ENCODE measurements around the gene KIF3C.
"Not testable (repeated sequence)": the region's sequence is repeated elsewhere in the genome, so short reads cannot be mapped to it uniquely, and the experiment has no call there.

The KIF3C gene

GRCh38 chr2:26000561-26001082, 18.3 kb upstream of the KIF3C start:
- no peak for DNase-seq (ENCODE audit: insufficient read length, low spot score)
- FAIRE-seq = no peak

GRCh38 chr2:25999406-25999805, 17.1 kb upstream of the KIF3C start:
- not testable (repeated sequence) for FAIRE-seq; DNase-seq (ENCODE audit: insufficient read length, low spot score)

GRCh38 chr2:25998816-25999383, 16.6 kb upstream of the KIF3C start:
- FAIRE-seq = not testable (repeated sequence)

GRCh38 chr2:25996844-25997243, 14.5 kb upstream of the KIF3C start:
- FAIRE-seq = no peak
- no peak for DNase-seq (ENCODE audit: insufficient read length, low spot score)

More at GRCh38 chr2:25998816-25999383, 16.6 kb upstream of the KIF3C start:
- not testable (repeated sequence) for DNase-seq (ENCODE audit: insufficient read length, low spot score)

GRCh38 chr2:25994509-25994908, 12.2 kb upstream of the KIF3C start:
- DNase-seq (ENCODE audit: insufficient read length, low spot score) (no peak), FAIRE-seq (no peak)

- DNase-seq (ENCODE audit: insufficient read length, low spot score) (no peak), FAIRE-seq (no peak)
Observed at GRCh38 chr2:25993049-25993448, 10.8 kb upstream of the KIF3C start.

- no peak for FAIRE-seq
Observed at GRCh38 chr2:25992556-25992955, 10.3 kb upstream of the KIF3C start.

GRCh38 chr2:25991965-25992364, 9.7 kb upstream of the KIF3C start:
- DNase-seq (ENCODE audit: insufficient read length, low spot score) (no peak), FAIRE-seq (no peak)

More at GRCh38 chr2:25992556-25992955, 10.3 kb upstream of the KIF3C start:
- DNase-seq (ENCODE audit: insufficient read length, low spot score) = no peak

- FAIRE-seq (no peak), DNase-seq (ENCODE audit: insufficient read length, low spot score) (no peak)
Observed at GRCh38 chr2:25989154-25989553, 6.9 kb upstream of the KIF3C start.

- DNase-seq (ENCODE audit: insufficient read length, low spot score) = no peak
- FAIRE-seq = no peak
Observed at GRCh38 chr2:25988134-25988533, 5.8 kb upstream of the KIF3C start.

- FAIRE-seq = no peak
- no peak for DNase-seq (ENCODE audit: insufficient read length, low spot score)
Observed at GRCh38 chr2:25983735-25984134, 1.4 kb upstream of the KIF3C start.

GRCh38 chr2:25982968-25983280, 627 bp upstream of the KIF3C start:
- FAIRE-seq (no peak), DNase-seq (ENCODE audit: insufficient read length, low spot score) (no peak)

- DNase-seq (ENCODE audit: insufficient read length, low spot score) = no peak
- FAIRE-seq = peak; percentile 13
Observed at GRCh38 chr2:25981596-25982272, 563 bp downstream of the KIF3C start.

- peak; percentile 77 for FAIRE-seq
- no peak for DNase-seq (ENCODE audit: insufficient read length, low spot score)
Observed at GRCh38 chr2:25980951-25981350, 1.3 kb downstream of the KIF3C start.

GRCh38 chr2:25980076-25980887, 2.0 kb downstream of the KIF3C start:
- DNase-seq (ENCODE audit: insufficient read length, low spot score) = no peak
- no peak for FAIRE-seq

- peak; percentile 52 for FAIRE-seq
Observed at GRCh38 chr2:25979001-25979400, 3.3 kb downstream of the KIF3C start.

GRCh38 chr2:25977768-25978167, 4.5 kb downstream of the KIF3C start:
- FAIRE-seq (no peak), DNase-seq (ENCODE audit: insufficient read length, low spot score) (no peak)

More at GRCh38 chr2:25979001-25979400, 3.3 kb downstream of the KIF3C start:
- DNase-seq (ENCODE audit: insufficient read length, low spot score) = no peak

- FAIRE-seq = peak; percentile 83
- no peak for DNase-seq (ENCODE audit: insufficient read length, low spot score)
Observed at GRCh38 chr2:25976983-25977741, 5.1 kb downstream of the KIF3C start.

GRCh38 chr2:25972049-25972823, 10.1 kb downstream of the KIF3C start:
- FAIRE-seq (no peak), DNase-seq (ENCODE audit: insufficient read length, low spot score) (no peak)

GRCh38 chr2:25971596-25971995, 10.7 kb downstream of the KIF3C start:
- DNase-seq (ENCODE audit: insufficient read length, low spot score) (no peak), FAIRE-seq (no peak)

All from HTR-8/SVneo (cell line).